GM12892 (cell line): ENCODE data around the gene SERP1.

Experiments used
- POLR2AphosphoS5 ChIP-seq: IDR thresholded peaks from 2 replicates; pipeline ENCODE4 v1.6.1; 2011; ENCODE audit warnings: low read depth, low read length, control low read depth
- TAF1 ChIP-seq: IDR thresholded peaks from 2 replicates; pipeline ENCODE4 v1.6.1; 2011; ENCODE audit warnings: low read depth, mild to moderate bottlenecking, control low read depth, low read length, borderline replicate concordance

GRCh38 chr3:150508401-150508800 is 37.9 kb downstream of the SERP1 start:
- TF ChIP-seq POLR2AphosphoS5 (no peak), TAF1 (no peak)
